Esophagus (tissue), 2 donors: ENCODE measurements around the gene KCNMA1. TPM values are rescaled to one million over a fixed set of nuclear protein-coding genes. Genes with fewer than 3 reads are reported as not detected.

Experiments
- H3K27ac ChIP-seq, 2 donors: one replicate each; pipeline ENCODE4 v1.5.1; 2013; ENCODE audit warnings: low read depth in 2 of 2, mild to moderate bottlenecking in 2 of 2, inconsistent platforms in 1 of 2, low read length in 1 of 2, moderate library complexity in 1 of 2
- H3K27me3 ChIP-seq, 2 donors: one replicate each; pipeline ENCODE4 v1.6.1; 2013; ENCODE audit warnings: low read length in 2 of 2, control low read depth in 1 of 2, mild to moderate bottlenecking in 1 of 2; ENCODE audit not compliant: insufficient read depth in 2 of 2, control insufficient read depth in 1 of 2
- H3K36me3 ChIP-seq, 2 donors: one replicate each; pipeline ENCODE4 v1.6.1; 2013; ENCODE audit warnings: low read length in 1 of 2; ENCODE audit not compliant: control insufficient read depth in 2 of 2, insufficient read depth in 2 of 2
- H3K4me1 ChIP-seq, 2 donors: one replicate each; pipeline ENCODE4 v1.6.1; 2013; ENCODE audit warnings: low read length in 1 of 2; ENCODE audit not compliant: control insufficient read depth in 2 of 2, insufficient read depth in 2 of 2
- H3K4me3 ChIP-seq, 2 donors: one replicate each; pipeline ENCODE4 v1.5.1; 2013; ENCODE audit warnings: low read length in 2 of 2, mild to moderate bottlenecking in 2 of 2, low read depth in 1 of 2, moderate library complexity in 1 of 2
- H3K9me3 ChIP-seq, 2 donors: one replicate each; pipeline ENCODE4 v1.6.1; 2013; ENCODE audit warnings: mild to moderate bottlenecking in 2 of 2, low read depth in 1 of 2, low read length in 1 of 2, moderate library complexity in 1 of 2; ENCODE audit not compliant: control insufficient read depth in 2 of 2, insufficient read depth in 1 of 2
- WGBS, 2 donors: extraction: QIAGEN DNeasy Blood & Tissue Kit; methylation state at CpG; one replicate each; pipeline ENCODE4 v1.1.7; 2013; 5-methylcytosine and 5-hydroxymethylcytosine counted together
- polyA plus RNA-seq, 2 donors: library from polyadenylated mRNA; stranded (reverse); fragments of 200-250 nt; gene quantifications; one replicate each; pipeline ENCODE4 v1.2.3, GENCODE V29; 2013
- donor health status: healthy with polysubstance abuse.
- donor health status: Bipolar disorder and iron deficiency.

Gene KCNMA1
- polyA plus RNA-seq, 2 donors: 8.4 to 11.2 TPM

GRCh38 chr10:77152256-77152655 is 485.4 kb downstream of the KCNMA1 start:
- Histone ChIP-seq H3K36me3 (no peaks in the 10 kb centered on the region), H3K4me1 (no peaks in the 10 kb centered on the region)
- 89 to 94% methylated on average over 1 of the region's 1 CpG for WGBS, 2 donors

GRCh38 chr10:77151408-77151807 is 486.2 kb downstream of the KCNMA1 start:
- WGBS, 2 donors: 78 to 89% methylated on average over 1 of the region's 1 CpG
- H3K36me3 ChIP-seq: no peaks in the 10 kb centered on the region

More at GRCh38 chr10:77152256-77152655, 485.4 kb downstream of the KCNMA1 start:
- H3K27me3 ChIP-seq: no peaks in the 10 kb centered on the region
- no peak overlapping the region for H3K27ac ChIP-seq
- no peak overlapping the region for H3K4me3 ChIP-seq
- H3K9me3 ChIP-seq: no peaks in the 10 kb centered on the region

GRCh38 chr10:77149706-77150105 is 487.9 kb downstream of the KCNMA1 start:
- 85 to 93% methylated on average over 2 of the region's 2 CpGs for WGBS, 2 donors
- Histone ChIP-seq H3K4me3 (no peak overlapping the region), H3K27ac (no peak overlapping the region), H3K4me1 (no peaks in the 10 kb centered on the region), H3K36me3 (no peaks in the 10 kb centered on the region), H3K9me3 (no peaks in the 10 kb centered on the region), H3K27me3 (no peaks in the 10 kb centered on the region)

More at GRCh38 chr10:77151408-77151807, 486.2 kb downstream of the KCNMA1 start:
- Histone ChIP-seq H3K27me3 (no peaks in the 10 kb centered on the region), H3K4me3 (no peak overlapping the region), H3K27ac (no peak overlapping the region), H3K9me3 (no peaks in the 10 kb centered on the region), H3K4me1 (no peaks in the 10 kb centered on the region)

GRCh38 chr10:77149001-77149400 is 488.6 kb downstream of the KCNMA1 start:
- H3K27me3 ChIP-seq: no peaks in the 10 kb centered on the region
- no peaks in the 10 kb centered on the region for H3K4me1 ChIP-seq
- no peak overlapping the region for H3K27ac ChIP-seq
- no peaks in the 10 kb centered on the region for H3K36me3 ChIP-seq
- no peak overlapping the region for H3K4me3 ChIP-seq
- WGBS, 2 donors: 69 to 72% methylated on average over 4 of the region's 4 CpGs
- H3K9me3 ChIP-seq: no peaks in the 10 kb centered on the region

- no peaks in the 10 kb centered on the region for H3K27me3 ChIP-seq
- H3K27ac ChIP-seq: no peak overlapping the region
- H3K4me1 ChIP-seq: no peaks in the 10 kb centered on the region
- H3K9me3 ChIP-seq: no peaks in the 10 kb centered on the region
- no peak overlapping the region for H3K4me3 ChIP-seq
- no peaks in the 10 kb centered on the region for H3K36me3 ChIP-seq
- 96 to 98% methylated on average over 1 of the region's 1 CpG for WGBS, 2 donors
Measured at GRCh38 chr10:77147871-77148270, 489.7 kb downstream of the KCNMA1 start.

- Histone ChIP-seq H3K27ac (no peak overlapping the region), H3K27me3 (no peaks in the 10 kb centered on the region), H3K4me1 (no peaks in the 10 kb centered on the region), H3K36me3 (no peaks in the 10 kb centered on the region), H3K4me3 (no peak overlapping the region), H3K9me3 (no peaks in the 10 kb centered on the region)
- 73 to 75% methylated on average over 5 of the region's 5 CpGs for WGBS, 2 donors
Measured at GRCh38 chr10:77146712-77147336, 490.8 kb downstream of the KCNMA1 start.

- H3K36me3 ChIP-seq: no peaks in the 10 kb centered on the region
- H3K27ac ChIP-seq: no peak overlapping the region
- H3K27me3 ChIP-seq: no peaks in the 10 kb centered on the region
- no peaks in the 10 kb centered on the region for H3K9me3 ChIP-seq
- 72 to 73% methylated on average over 3 of the region's 3 CpGs for WGBS, 2 donors
- no peaks in the 10 kb centered on the region for H3K4me1 ChIP-seq
- no peak overlapping the region for H3K4me3 ChIP-seq
Measured at GRCh38 chr10:77144656-77145055, 493.0 kb downstream of the KCNMA1 start.

- Histone ChIP-seq H3K27ac (no peak overlapping the region), H3K4me1 (peaks cover 0 to 4% of the 10 kb centered on the region in 2 donors), H3K27me3 (no peaks in the 10 kb centered on the region), H3K9me3 (no peaks in the 10 kb centered on the region), H3K36me3 (no peaks in the 10 kb centered on the region), H3K4me3 (no peak overlapping the region)
- WGBS, 2 donors: 80 to 81% methylated on average over 6 of the region's 6 CpGs
Measured at GRCh38 chr10:77139252-77140160, 498.1 kb downstream of the KCNMA1 start.

GRCh38 chr10:77138541-77138940 is 499.1 kb downstream of the KCNMA1 start:
- 83 to 86% methylated on average over 6 of the region's 6 CpGs for WGBS, 2 donors
- peaks cover 0 to 4% of the 10 kb centered on the region in 2 donors for H3K4me1 ChIP-seq

More at GRCh38 chr10:77138541-77138940, 499.1 kb downstream of the KCNMA1 start:
- H3K27ac ChIP-seq: no peak overlapping the region
- no peaks in the 10 kb centered on the region for H3K27me3 ChIP-seq
- H3K9me3 ChIP-seq: no peaks in the 10 kb centered on the region
- no peaks in the 10 kb centered on the region for H3K36me3 ChIP-seq
- H3K4me3 ChIP-seq: no peak overlapping the region
